VCaP (cell line): Measurements from ENCODE around the gene PDE11A.

Experiments used
- H3K27ac ChIP-seq: fragments of 450-650 bp; 2 replicates; pipeline ENCODE4 v1.5.1; 2017
- TF ChIP-seq, protein P1 (sequence below): fragments of 450-650 bp; conservative IDR thresholded peaks from 2 replicates; pipeline ENCODE4 v1.5.1; 2017; ENCODE audit warnings: mild to moderate bottlenecking, moderate library complexity

Gene PDE11A

DNA sequence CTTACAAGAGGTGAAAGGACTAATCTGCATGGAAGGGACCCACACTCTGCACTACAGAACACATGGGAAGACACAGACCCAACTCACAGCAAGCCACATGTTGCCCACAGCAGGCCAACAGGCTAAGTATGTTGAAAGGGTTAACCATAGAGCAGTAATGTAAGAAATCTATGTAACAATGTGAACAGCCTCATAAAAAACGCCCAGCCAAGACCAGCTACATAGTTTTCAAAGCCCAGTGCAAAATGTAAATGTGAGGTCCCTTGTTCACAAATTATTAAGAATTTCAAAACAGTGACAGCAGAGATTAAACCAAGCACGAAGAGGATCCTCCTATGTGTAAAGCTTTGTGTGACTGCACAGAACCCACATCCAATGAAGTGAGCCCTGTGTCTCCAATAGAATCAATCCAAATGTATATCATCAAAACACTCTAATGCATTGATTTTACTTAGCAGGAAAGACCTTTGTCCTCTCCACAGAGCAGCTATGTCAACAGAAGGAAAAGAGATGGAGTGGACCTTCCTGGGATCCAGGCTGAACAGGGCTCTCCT lies 469.9 kb downstream of the PDE11A start:
- H3K27ac ChIP-seq: no peak overlapping the region
- TF ChIP-seq, protein P1, sequence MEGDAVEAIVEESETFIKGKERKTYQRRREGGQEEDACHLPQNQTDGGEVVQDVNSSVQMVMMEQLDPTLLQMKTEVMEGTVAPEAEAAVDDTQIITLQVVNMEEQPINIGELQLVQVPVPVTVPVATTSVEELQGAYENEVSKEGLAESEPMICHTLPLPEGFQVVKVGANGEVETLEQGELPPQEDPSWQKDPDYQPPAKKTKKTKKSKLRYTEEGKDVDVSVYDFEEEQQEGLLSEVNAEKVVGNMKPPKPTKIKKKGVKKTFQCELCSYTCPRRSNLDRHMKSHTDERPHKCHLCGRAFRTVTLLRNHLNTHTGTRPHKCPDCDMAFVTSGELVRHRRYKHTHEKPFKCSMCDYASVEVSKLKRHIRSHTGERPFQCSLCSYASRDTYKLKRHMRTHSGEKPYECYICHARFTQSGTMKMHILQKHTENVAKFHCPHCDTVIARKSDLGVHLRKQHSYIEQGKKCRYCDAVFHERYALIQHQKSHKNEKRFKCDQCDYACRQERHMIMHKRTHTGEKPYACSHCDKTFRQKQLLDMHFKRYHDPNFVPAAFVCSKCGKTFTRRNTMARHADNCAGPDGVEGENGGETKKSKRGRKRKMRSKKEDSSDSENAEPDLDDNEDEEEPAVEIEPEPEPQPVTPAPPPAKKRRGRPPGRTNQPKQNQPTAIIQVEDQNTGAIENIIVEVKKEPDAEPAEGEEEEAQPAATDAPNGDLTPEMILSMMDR: no peak

DNA sequence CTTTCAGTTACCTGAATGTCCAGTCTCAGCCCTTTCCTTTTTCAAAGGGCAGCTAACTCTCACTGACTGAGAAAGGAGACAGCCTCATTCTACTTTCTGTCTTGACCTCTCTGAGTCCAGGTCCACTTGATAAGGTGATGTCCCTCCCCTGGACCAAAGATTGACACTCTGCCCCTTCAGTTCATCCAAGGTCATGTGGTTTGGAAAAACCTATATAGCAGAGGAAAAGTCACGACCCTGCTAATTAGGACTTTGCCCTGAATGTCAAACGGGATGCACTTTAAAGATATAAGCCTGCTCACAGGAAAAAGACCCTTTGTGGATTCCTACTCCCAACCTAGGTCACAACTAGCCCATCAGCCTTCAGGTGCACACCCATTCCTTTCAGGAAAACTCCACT lies 471.7 kb downstream of the PDE11A start:
- TF ChIP-seq, protein P1: no peak
- H3K27ac ChIP-seq: no peak overlapping the region

DNA sequence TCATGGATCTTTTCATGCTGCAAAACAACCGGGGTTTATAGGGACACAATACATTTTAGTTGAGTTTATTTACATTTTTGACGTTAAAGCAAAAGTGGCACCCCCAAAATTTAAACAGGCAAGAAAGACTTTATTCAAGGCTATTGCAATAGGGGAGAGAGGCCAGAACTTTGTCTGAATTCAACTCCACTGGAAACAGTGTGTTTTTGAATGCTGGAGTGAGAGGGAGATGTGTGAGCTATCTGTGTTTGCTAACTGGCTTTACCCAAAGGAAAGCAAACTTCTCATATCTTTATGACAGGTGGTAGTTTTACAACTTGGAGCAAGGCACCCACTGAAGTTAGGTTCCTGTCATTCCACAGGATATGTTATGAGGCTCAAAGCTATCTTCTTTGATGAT lies 472.6 kb downstream of the PDE11A start:
- TF ChIP-seq, protein P1: no peak
- no peak overlapping the region for H3K27ac ChIP-seq

DNA sequence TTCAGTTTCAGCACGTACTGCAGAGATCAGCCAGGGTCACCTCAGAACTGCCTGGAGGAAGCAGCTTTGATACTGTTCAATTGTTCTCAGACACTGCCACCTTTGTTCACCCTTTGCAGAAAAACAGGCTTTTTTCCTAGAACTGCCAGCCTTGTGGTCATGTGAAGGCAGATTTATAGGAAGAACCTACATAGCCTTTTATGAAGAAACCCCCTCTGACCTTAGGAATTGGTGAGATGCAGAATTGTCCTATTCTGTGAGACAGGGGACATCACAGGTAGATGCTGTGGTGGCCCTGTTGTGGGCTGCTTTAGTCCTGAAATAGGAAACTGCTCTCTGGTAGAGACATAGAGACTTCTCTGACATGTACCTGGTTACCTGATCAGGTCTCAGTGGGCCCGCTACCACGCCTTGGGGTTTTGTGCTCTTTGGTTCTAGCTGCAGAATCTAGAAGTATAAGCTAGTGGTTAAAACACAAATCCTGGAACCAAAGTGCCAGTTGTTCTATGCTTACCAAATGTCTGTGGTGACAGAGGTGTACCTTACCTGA lies 473.4 kb downstream of the PDE11A start:
- TF ChIP-seq, protein P1: no peak

DNA sequence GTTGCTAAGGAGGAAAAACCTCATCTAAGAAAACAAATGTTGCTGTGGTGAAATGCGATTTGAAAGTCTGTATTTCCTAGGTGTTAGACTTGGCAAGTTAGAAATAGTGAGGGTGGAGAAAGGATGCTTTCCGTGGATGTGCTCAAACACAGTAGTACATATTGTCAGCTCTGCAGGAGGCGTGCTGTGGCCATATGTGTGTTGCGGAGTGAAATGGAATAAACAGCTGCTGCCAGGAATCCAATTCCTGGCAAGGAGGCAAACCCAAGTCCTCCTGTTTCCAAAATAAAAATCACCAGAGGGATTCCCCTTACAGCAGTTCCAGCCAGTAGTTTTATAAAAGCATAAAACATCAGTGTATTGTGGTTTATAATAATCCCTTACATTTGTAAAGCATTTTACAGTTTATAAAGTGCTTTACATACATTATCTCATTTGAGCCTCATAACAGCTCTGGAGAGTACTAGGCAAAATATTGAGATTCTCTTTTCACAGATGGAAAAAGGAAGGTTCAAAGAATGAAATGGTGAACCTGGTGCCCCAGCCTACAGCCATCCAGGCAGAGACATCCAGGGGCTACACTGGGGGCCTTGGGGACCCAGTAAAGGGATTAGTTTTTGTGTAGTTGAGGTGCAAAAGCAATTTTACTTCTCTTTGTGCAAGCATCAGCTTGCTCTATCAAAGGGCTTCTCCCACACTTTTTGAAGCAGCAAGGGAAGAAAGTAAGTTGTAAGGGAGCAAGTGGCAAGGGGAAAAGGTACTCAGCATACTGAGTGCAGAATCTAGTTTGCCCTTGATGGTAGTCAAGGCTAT lies 474.0 kb downstream of the PDE11A start:
- H3K27ac ChIP-seq: no peak overlapping the region
- TF ChIP-seq, protein P1: no peak

More for the DNA sequence above, 473.4 kb downstream of the PDE11A start:
- no peak overlapping the region for H3K27ac ChIP-seq

DNA sequence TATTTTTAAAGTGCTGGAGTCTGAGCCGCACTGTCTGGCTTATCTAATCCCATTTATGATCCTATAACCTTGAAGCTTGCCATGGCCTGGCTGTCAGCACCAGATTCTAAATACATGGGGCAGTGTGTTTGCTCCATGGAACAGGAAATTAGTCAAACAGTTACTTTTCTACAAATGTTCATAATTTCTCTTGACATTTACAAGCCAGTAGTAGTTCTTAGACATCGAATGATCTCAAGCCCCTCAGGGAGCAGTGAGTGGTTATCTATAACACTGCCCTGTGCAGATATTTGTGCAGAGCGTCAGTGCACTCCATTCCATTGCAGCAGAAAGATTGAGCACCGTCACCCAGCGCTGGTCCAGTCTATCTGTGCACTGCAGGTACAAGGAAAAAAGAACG lies 474.8 kb downstream of the PDE11A start:
- TF ChIP-seq, protein P1: no peak
- no peak overlapping the region for H3K27ac ChIP-seq

DNA sequence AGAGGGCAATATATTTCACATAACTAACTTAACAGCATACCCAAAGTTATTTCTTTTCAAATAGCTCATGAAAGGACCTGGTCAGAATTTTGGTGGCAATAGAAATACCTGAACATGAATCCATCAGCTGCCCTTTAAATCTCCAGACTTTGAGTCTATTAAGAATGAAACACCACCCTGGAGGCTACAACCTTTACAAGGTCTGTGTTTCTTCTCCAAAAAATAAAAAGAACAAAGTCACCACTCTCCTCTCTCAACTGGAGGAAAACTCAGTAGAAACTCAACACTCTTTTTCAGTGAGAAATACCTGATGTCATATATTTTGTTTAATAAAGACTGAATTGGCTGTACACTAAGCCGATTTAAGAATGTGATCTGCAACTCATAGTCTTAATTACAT lies 475.7 kb downstream of the PDE11A start:
- TF ChIP-seq, protein P1: no peak
- H3K27ac ChIP-seq: no peak overlapping the region
